NT2/D1 (cell line): ENCODE results near the gene KRT26.
"Not testable (repeated sequence)": the region's sequence is repeated elsewhere in the genome, so short reads cannot be mapped to it uniquely, and the experiment has no call there.

Source experiments
- SUZ12 ChIP-seq: IDR thresholded peaks from 2 replicates; pipeline ENCODE4 v1.6.1; 2011; ENCODE audit not compliant: insufficient read length, insufficient read depth; ENCODE audit errors: extremely low read depth
- YY1 ChIP-seq: IDR thresholded peaks from 2 replicates; pipeline ENCODE4 v1.6.1; 2011; ENCODE audit not compliant: insufficient read length, insufficient read depth
- ZNF274 ChIP-seq: IDR thresholded peaks from 2 replicates; pipeline ENCODE4 v1.6.1; 2011; ENCODE audit warnings: mild to moderate bottlenecking, low read depth, low read length

GRCh38 chr17:40748666-40749065 lies 23.3 kb downstream of the KRT26 start:
- TF ChIP-seq SUZ12, ZNF274, YY1: not testable (repeated sequence)
